Kidney tubule cell (primary cell): ENCODE results near the gene POU6F1.
"Not testable (repeated sequence)": the region's sequence is repeated elsewhere in the genome, so short reads cannot be mapped to it uniquely, and the experiment has no call there.

ENCODE experiments used
- DNase-seq: peaks from one replicate; pipeline ENCODE4 v3.0.0-alpha.2; 2018; ENCODE audit warnings: low spot score

Gene POU6F1

DNA sequence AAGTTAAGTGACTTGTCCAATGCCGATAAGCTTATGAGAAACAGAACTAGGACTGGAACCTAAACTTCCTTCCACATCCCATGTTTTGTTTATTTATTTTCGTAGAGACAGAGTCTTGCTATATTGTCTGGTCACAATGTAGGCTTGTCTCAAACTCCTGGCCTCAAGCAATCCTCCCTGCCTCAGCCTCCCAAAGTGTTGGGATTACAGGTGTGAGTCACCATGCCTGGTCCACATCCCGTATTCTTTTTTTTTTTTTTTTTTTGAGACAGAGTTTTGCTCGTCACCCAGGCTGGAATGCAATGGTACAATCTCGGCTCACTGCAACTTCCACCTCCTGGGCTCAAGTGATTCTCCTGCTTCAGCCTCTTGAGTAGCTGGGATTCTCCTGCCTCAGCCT, 9.2 kb upstream of the POU6F1 start:
- DNase-seq: not testable (repeated sequence)

DNA sequence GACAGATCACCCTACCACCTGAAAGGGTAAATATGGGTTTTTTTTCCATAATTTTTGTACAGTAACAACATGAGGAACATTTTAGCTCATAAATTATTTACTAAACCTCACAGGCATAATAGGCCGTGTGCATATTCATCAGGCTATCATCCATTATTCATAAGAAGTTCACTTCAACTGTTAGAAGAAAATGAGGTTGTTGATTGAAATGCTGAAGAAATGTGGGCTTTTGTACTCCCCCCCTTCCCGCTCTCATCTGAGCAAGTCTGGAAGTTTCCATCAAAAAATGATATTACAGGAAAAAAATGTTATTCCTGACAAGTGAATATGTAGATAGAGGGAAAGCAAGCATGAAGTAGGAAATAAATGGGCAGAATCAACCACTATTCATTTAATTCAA, 7.9 kb upstream of the POU6F1 start:
- no peak for DNase-seq

DNA sequence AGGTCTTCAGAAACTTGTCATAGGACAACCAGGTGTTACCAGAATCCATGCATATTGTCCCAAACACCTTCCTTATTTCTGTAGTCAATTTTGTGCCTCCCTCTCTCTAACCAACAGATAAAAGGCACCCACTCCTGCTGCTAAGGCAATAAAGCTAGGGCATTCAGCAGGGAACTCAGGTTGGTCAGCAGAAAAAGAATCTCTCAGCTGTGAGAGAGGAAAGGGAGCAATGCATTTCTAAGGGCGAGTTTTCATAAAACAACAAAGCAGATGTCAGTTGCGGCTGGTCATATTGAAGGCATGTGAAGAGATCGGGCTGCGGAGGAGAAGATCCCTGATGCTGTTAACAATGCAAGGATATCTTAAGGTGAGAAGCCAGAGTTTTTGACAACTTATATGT, 7.4 kb upstream of the POU6F1 start:
- DNase-seq: no peak

DNA sequence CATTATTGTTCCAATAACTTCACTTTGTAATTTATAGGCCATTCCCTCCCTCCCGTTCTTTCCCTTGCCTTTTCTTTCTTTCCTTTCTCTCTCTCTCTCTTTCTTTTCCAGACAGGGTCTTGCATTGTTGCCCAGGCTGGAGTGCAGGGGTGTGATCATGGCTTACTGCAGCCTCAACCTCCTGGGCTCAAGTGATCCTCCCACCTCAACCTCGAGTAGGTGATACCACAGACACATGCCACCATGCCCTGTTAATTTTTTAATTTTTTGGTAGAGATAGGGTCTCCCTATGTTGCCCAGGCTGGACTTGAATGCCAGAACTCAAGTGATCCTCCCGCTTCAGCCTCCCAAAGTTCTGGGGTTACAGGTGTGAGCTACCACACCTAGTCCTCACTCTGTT, 6.8 kb upstream of the POU6F1 start:
- DNase-seq: no peak

- peak; percentile 63 for DNase-seq
These were observed 4.6 kb upstream of the POU6F1 start for GRCh38 chr12:51222461-51222860.

- not testable (repeated sequence) for DNase-seq
These were observed 2.0 kb upstream of the POU6F1 start for GRCh38 chr12:51219857-51220256.

DNA sequence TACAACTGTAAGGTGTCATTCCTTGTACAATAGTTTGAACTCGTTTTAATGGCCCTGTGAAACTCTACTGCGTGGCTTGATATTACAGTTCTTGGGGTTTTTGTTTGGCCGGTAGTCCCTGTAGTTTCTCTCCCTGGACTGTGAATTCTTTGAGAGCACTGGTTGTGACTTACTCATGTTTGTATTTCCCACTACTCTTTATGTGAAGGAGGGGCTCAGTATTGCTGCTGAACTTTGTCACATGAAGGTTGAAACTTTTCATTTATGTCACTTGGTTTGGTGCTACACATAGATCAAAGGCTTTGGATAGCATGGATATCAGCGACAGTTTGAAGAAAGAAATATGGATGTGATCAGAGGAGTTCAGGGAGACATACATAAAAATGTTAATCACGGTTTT, 1.5 kb upstream of the POU6F1 start:
- no peak for DNase-seq

DNA sequence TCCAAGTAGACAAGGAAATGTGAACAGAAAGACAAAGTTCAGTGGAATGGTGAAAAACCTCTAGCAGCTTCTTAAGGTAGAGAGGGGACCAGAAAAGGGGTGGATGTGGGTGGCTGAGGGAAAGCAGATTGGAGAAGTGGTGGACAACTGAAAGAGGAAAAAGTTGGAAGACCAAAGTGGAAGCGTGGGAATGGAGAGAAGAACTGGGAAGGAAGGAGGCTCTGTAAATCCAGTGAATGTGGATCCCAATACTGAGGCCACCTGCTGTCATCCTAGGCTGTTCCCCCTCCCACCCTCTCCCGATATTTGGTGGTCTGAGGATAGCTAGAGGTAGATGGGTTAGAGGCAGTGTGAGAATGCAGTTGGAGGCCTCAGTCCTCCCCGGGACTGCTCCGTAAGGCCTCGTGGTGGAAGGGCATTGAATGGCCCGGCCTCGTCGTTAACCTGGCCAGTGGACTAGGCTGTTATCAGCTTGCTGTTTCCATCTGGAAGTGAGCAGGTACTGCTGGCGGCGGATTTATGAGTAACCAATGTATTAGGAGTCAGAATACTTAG, 822 bp upstream of the POU6F1 start:
- DNase-seq: peak; percentile 75

- peak; percentile 54 for DNase-seq
These were observed 512 bp downstream of the POU6F1 start for GRCh38 chr12:51217133-51217967.

DNA sequence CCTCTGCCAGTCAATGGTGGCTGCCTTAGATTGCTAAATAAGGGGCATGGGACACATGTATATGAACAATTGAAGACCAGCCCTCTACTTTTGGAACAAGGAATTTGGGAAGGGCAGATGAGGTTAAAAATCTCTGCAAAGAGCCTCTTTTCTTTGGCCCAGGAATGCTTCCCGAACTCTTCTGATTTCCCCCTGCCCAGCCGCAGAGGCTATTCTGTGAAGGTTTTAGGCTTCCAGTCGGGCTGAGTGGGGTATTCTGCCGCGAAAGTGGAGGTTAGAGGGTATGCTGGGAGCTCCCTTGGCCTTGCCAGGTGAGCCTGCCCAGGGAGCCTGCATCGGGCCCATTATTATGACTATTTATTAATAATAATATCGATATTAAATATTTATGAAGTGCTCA, 1.2 kb downstream of the POU6F1 start:
- no peak for DNase-seq

GRCh38 chr12:51214895-51215294, 3.0 kb downstream of the POU6F1 start:
- no peak for DNase-seq

GRCh38 chr12:51210690-51211395, 7.0 kb downstream of the POU6F1 start:
- no peak for DNase-seq

DNA sequence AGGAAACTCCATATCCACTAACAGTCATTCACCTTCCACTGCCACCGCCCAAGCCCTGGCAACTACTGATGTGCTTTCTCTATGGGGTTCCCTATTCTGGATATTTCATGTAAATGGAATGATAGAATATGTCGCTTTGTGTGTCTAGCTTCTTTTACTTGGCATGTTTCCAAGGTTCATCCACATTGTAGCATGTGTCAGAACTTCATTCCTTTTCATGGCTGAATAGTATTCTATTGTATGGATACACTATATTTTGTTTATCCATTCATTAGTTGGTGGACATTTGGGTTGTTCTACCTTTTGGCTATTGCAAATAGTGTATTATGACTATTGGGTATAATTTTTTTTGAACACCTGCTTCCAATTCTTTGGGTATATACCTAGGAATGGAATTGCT, 8.6 kb downstream of the POU6F1 start:
- DNase-seq: no peak

GRCh38 chr12:51208016-51208660, 9.7 kb downstream of the POU6F1 start:
- no peak for DNase-seq

DNA sequence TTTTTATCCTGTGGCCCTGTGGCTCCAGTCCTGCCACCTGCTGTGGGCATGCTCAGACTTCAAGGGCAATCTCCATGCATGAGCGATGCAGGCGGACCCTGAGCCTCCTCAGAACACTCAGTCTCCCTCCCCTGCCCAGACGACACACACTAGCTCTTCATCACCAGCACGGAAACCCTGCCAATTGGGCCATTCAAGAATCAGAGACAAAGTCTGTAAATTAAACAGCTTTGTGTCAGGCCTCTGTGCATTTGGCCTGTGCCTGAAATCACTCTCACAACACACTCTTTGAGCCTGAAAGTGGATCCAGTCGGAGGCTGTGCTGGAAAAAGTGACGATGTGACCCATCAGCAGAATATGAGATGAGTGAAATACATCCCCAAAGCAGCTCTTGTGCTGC, 12.5 kb downstream of the POU6F1 start:
- DNase-seq: no peak

DNA sequence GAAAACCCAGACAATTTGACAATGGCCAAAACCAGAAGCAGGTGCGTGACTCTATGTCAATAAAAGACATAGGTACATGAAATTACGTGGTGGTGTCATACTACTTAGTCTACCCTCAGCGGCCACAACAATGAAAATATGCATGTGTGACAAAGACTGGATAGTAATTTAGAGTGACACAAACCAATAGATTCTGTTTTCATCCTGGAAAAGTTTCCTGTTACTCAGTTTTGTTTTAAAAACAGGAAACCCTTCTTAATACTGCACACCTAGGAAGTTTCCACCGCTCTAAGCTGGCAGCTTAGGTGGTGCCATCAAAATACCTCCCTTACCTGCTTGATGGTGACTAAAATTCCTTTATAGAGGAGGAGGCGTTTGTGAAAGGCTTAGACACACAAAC, 15.1 kb downstream of the POU6F1 start:
- no peak for DNase-seq

DNA sequence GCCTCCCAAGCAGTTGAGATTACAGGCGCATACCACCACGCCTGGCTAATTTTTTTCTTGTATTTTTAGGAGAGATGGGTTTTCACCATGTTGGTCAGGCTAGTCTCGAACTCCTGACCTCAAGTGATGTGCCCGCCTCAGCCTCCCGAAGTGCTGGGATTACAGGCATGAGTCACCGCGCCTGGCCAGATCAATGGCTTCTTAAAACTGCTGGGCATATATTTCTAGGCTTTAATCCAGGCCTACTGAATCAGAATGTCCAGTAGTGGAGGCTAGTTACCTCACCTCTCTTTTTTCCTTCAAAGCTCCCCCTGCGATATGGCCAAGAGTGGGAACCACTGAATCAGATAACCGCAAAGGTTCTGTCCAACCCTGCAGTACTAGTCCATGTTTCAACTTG, 17.1 kb downstream of the POU6F1 start:
- no peak for DNase-seq

DNA sequence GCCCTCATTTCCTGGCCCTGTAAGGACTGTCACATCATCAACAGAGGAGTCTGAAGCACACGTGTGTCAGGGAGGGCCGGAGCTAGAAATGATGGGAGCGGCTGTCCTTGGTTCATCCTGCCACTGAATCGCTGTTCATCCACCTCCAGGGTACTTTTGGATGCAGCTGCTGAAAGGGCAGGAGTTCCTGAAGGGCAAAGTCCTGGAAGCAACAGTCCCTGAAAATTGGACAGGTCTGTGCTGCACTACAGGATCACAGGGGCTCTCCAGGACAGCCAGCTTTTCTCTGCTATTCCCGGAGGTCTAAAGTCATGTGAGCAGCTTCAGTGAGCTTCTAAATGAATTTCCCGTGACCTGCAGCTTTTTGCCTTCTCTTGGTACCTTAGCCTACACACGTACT, 17.7 kb downstream of the POU6F1 start:
- no peak for DNase-seq

- no peak for DNase-seq
These were observed 18.4 kb downstream of the POU6F1 start for GRCh38 chr12:51199366-51199945.

- DNase-seq: no peak
These were observed 19.1 kb downstream of the POU6F1 start for GRCh38 chr12:51198568-51199365.

DNA sequence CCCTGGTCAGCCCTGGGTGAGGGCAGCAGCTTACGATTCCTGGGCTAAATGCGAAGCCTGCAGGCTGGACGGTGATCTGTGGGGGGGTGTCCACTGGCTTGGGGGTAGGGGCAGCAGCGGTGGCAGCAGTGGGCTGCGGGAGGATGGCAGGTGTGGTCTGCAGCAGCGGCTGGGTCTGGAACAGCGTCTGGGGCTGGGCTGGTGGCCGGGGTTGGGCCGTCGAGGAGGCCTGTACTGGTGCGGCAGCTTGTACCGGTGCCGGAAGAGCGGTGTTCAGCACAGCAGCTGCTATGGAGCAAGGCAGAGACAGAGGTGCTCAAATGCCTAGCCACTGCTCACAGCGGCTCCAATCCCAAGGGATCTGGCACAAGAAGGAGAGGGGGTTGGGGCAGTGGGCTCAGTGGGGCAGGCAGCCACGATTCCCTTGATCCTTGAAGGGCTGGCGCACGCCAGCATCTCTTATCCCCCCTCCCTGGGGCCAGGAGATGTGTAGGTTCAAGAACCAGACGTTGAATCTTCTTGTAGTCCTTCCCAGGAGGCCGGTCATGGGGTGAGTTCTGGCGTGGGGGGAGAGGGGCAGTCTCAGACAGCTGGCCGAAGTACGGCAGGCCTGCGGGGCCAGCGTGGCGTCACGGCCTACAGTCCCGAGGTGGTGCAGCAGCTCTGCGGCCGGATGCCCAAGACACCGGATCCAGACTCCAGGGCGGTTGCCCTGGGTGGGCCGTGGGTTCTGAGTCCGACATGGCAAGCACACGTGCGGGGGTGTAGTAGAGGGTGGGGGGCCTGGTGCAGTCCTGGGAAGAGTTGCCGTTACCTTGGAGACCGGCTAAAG, 19.9 kb downstream of the POU6F1 start:
- no peak for DNase-seq
